HFFc6 (cell line): ENCODE data around the gene NCAPG. TPM values are rescaled to one million over a fixed set of nuclear protein-coding genes. Genes with fewer than 3 reads are reported as not detected.

Experiments used
- DNase-seq: peaks from one replicate; pipeline ENCODE4 v3.0.0-alpha.2; 2018
- H3K27ac Mint-ChIP-seq: 2 replicates; pipeline ENCODE4 v1.8.0; 2020; ENCODE audit warnings: mild to moderate bottlenecking, mixed read lengths
- H3K27me3 Mint-ChIP-seq: 2 replicates; pipeline ENCODE4 v1.8.0; 2021; ENCODE audit warnings: mild to moderate bottlenecking, moderate library complexity, mixed read lengths; ENCODE audit not compliant: insufficient read depth
- H3K36me3 Mint-ChIP-seq: 2 replicates; pipeline ENCODE4 v1.8.0; 2021; ENCODE audit warnings: low read depth, mixed read lengths
- H3K4me1 Mint-ChIP-seq: 2 replicates; pipeline ENCODE4 v1.8.0; 2020; ENCODE audit warnings: low read depth, mixed read lengths
- H3K4me3 Mint-ChIP-seq: 2 replicates; pipeline ENCODE4 v1.8.0; 2020; ENCODE audit warnings: mild to moderate bottlenecking, moderate library complexity, mixed read lengths
- H3K9me3 Mint-ChIP-seq: 2 replicates; pipeline ENCODE4 v1.8.0; 2020; ENCODE audit warnings: mild to moderate bottlenecking, mixed read lengths
- long read RNA-seq: library from polyadenylated mRNA; unstranded; transcript quantifications from one replicate; pipeline ENCODE4 v2.0.0, GENCODE V29; 2019
- total RNA-seq, 6 experiments: library from RNA; stranded (reverse); fragmentation: NEBNext Ultra II Directional; extraction: Animal tissue kit (Norgen Biotek cat#: 25700); gene quantifications; 2 replicates in 1 of 6; 3 replicates in 5 of 6; pipeline ENCODE4 v1.2.3, GENCODE V29; 2021
- TF ChIP-seq, protein P1 (sequence below): fragments of 200-600 bp; sonication (generic); IDR thresholded peaks from 2 replicates; pipeline ENCODE4 v1.5.0; 2021; ENCODE audit warnings: antibody characterized with exemption, mild to moderate bottlenecking

NCAPG gene, protein sequence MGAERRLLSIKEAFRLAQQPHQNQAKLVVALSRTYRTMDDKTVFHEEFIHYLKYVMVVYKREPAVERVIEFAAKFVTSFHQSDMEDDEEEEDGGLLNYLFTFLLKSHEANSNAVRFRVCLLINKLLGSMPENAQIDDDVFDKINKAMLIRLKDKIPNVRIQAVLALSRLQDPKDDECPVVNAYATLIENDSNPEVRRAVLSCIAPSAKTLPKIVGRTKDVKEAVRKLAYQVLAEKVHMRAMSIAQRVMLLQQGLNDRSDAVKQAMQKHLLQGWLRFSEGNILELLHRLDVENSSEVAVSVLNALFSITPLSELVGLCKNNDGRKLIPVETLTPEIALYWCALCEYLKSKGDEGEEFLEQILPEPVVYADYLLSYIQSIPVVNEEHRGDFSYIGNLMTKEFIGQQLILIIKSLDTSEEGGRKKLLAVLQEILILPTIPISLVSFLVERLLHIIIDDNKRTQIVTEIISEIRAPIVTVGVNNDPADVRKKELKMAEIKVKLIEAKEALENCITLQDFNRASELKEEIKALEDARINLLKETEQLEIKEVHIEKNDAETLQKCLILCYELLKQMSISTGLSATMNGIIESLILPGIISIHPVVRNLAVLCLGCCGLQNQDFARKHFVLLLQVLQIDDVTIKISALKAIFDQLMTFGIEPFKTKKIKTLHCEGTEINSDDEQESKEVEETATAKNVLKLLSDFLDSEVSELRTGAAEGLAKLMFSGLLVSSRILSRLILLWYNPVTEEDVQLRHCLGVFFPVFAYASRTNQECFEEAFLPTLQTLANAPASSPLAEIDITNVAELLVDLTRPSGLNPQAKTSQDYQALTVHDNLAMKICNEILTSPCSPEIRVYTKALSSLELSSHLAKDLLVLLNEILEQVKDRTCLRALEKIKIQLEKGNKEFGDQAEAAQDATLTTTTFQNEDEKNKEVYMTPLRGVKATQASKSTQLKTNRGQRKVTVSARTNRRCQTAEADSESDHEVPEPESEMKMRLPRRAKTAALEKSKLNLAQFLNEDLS
- total RNA-seq: 10 to 100 TPM; 16.2 to 39.2 (median 32.7) TPM
- long read RNA-seq, full-length matches to known transcripts: 6 of 28 reads
- long read RNA-seq, partial matches to known transcripts: 17 of 28 reads
- long read RNA-seq, other reads (novel, unspliced or antisense): 5 of 28 reads

DNA sequence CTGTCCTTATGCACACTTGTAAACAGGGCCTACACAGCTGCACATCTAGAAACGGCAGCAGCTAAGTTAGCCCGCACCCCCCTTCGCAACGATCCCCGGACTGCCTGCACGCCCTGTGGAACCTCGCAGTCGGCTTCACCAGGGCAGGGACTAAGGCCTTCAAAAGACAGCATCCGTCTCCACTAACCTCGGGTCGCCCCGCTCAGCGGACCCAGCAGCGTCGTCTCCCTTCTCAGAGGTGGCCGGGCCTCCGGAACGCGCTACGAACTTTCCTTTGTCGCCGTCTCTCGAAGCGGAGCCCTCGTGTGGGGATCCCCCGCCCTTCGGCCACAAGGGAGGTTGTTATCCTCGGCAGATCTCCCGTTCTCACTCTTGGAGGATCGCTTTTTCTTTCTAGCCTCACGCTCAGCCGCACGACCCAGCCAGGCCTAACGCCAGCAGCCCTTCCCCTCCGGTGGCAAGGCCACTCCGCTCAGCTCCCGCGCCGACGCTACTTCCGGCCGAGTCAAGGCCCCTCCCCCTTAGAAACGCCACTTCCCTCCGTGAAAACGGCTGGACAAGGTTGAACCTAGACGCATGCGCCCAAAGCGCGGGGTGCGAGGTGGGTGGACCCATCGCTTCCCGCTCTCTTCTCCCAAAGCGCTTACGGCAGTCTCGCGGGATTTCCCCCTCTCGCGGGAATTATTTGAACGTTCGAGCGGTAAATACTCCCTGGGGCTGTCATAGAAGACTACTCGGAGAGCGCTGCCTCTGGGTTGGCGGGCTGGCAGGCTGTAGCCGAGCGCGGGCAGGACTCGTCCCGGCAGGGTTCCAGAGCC is at the start of gene NCAPG, which contains the start of gene DCAF16:
Gene NCAPG, plus strand, starts transcription at position 720 of the 818 bp plus-strand sequence. CDS start 99 bp downstream, outside the sequence.
Gene DCAF16, minus strand, starts transcription at position 498 of the 818 bp plus-strand sequence. CDS start 6,616 bp downstream, outside the sequence.
- TF ChIP-seq, protein P1, sequence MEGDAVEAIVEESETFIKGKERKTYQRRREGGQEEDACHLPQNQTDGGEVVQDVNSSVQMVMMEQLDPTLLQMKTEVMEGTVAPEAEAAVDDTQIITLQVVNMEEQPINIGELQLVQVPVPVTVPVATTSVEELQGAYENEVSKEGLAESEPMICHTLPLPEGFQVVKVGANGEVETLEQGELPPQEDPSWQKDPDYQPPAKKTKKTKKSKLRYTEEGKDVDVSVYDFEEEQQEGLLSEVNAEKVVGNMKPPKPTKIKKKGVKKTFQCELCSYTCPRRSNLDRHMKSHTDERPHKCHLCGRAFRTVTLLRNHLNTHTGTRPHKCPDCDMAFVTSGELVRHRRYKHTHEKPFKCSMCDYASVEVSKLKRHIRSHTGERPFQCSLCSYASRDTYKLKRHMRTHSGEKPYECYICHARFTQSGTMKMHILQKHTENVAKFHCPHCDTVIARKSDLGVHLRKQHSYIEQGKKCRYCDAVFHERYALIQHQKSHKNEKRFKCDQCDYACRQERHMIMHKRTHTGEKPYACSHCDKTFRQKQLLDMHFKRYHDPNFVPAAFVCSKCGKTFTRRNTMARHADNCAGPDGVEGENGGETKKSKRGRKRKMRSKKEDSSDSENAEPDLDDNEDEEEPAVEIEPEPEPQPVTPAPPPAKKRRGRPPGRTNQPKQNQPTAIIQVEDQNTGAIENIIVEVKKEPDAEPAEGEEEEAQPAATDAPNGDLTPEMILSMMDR: no peak
- Mint-ChIP-seq H3K4me1 (peaks cover 76% of the 10 kb centered on the region), H3K27ac (peak within 1 kb of the TSS; percentile 99), H3K36me3 (peaks cover 27% of the 10 kb centered on the region; the same call in 1 of the 2 replicates), H3K4me3 (peak within 1 kb of the TSS; percentile 100), H3K9me3 (no peaks in the 10 kb centered on the region), H3K27me3 (no peaks in the 10 kb centered on the region; the same call in 1 of the 2 replicates)
- DNase-seq: peak; percentile 99

DNA sequence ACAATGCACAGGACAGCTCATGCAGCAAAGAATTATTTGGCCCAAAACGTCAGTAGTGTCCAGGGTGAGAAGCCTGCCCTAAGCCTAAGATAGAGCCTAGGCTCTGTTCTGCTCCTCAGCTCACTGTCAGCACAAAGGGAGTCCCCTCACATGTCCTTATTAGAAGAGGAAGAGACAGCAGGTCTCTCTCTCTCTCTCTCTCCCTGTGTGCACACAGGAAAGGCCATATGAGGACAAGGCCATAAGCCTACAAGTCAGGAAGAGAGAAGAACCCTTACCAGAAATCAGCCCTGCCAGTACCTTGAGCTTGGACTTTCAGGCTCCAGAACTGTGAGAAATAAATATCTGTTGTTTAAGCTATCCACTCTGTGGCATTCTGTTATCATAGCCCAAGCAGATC is 49.7 kb upstream of the NCAPG start:
- Mint-ChIP-seq H3K27me3 (peaks cover 13% of the 10 kb centered on the region), H3K9me3 (peaks cover 4% of the 10 kb centered on the region), H3K27ac (no peak overlapping the region), H3K4me3 (no peak overlapping the region), H3K36me3 (peaks cover 5% of the 10 kb centered on the region; the same call in 1 of the 2 replicates), H3K4me1 (no peaks in the 10 kb centered on the region)
- TF ChIP-seq, protein P1: no peak
- no peak for DNase-seq

DNA sequence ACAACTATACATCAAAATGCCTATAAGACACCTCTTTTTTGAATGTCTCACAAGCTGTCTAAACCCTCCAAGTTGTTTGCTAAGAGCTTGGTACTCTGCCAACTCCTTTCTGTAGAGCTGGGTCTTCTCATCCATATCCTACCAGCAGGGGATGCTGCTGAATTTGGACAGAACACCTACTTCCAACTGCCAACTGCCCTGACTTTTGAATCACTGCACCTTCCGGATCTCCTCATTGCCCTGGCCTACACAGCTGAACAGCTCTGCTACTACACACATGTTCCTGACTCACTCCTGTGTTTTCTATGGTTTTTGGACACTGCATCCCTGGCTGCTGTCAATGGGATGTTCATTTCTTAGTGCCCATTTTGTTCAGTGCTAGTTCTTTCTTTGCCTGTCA is 48.1 kb upstream of the NCAPG start:
- Mint-ChIP-seq H3K27me3 (peaks cover 10% of the 10 kb centered on the region), H3K36me3 (peaks cover 5% of the 10 kb centered on the region; the same call in 1 of the 2 replicates), H3K4me1 (no peaks in the 10 kb centered on the region), H3K27ac (no peak overlapping the region), H3K4me3 (no peak overlapping the region), H3K9me3 (peaks cover 9% of the 10 kb centered on the region)
- DNase-seq: peak; percentile 48
- TF ChIP-seq, protein P1: peak; percentile 66

DNA sequence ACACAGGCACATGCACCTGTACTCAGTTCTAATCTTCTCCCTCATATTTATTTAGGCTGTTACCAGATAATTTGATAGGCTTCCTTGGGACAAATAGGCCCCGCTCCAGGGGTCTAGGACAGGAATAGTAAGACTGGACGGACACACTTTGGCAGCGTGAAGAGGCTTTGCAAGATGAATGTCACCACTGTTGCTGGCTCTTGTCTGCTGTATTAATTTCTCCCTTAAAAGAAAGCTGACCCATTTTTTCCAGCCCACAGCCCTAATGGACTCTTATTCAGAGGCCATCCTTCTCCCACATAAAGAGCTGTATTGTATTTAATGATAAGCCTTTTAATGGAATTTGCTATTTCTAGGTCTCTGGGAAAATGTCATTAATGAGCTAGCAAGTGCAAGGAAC is 47.4 kb upstream of the NCAPG start:
- Mint-ChIP-seq H3K27me3 (peaks cover 9% of the 10 kb centered on the region), H3K27ac (no peak overlapping the region), H3K4me3 (no peak overlapping the region), H3K4me1 (no peaks in the 10 kb centered on the region), H3K9me3 (peaks cover 9% of the 10 kb centered on the region), H3K36me3 (peaks cover 5% of the 10 kb centered on the region; the same call in 1 of the 2 replicates)
- no peak for DNase-seq
- TF ChIP-seq, protein P1: no peak
